HG03103 (cell line): ENCODE measurements around the gene EPHA3.

Experiments
- ATAC-seq: cut with Tn5 transposase; IDR thresholded peaks from one replicate; pipeline ENCODE4 v1.9.1; 2021; ENCODE audit warnings: low read depth; ENCODE audit not compliant: unreplicated experiment

Gene EPHA3

DNA sequence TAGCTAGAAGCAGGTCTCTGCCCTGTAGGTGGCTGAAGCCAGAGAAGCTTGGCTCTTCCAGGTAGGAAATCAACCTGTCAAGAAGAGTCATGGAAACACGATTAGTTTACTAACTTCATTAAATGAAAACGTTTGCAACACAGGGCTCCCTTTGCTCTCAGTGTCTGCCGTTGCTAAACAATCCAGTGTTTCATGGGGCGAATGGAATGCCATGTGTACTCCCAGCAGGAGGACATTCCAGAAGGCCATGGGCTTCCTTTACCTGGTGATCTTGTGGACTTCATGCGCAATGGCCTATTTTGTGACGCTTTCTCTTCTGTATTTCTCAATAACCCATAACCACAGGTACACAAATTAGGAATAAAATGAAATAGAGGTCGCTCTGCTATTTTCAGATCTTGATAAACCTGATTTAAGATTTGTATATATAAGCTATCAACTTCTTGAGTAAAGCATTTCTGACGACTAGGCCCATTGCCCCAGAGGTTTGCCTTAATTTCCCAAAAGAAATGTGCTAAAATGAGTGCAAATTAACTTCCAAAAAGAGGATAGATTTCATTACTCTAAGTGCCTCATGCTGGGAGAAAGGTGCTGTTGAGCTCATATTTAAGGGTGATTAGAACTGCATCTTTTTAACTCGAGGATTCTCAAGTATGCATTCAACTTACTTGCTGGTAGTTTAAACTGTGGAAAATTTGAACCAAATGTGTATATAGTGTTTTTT, 171.0 kb downstream of the EPHA3 start:
- ATAC-seq = no peak

DNA sequence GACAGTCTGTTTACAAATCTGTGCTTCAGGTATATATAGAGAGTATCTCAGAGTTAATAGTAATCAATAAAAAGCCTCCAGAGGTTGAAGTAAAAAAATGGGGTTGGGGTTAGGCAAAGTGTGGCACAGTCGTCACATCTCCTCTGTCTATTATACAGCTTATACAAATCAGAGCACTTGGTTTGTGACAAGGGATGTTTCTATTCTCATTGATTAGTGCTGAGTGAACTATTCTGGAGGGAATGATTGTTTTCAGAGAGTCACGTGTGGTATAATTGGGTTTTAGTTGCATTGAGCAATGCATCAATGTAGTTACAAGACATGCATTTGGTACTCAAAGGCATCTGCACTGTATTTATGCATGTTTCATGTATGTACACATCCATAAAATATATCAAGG, 172.9 kb downstream of the EPHA3 start:
- no peak for ATAC-seq

DNA sequence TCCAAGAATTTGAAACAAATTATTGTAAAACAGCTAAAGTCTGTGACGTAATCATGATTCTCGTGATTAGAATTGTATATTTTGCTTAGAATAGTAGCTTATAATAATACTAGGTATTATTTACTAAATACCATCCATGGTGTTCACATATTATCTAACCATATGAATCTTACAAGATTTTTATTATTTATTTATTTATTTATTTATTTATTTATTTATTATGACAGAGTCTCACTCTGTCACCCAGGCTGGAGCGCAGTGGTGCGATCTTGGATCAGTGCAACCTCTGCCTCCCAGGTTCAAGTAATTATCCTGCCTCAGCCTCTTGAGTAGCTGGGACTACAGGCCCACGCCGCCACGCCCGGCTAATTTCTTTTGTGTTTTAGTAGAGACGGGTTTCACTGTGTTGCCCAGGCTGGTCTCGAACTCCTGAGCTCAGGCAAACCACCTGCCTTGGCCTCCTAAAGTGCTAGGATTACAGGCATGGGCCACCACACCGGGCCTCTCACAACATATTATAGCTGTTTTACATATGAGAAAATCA, 173.5 kb downstream of the EPHA3 start:
- no peak for ATAC-seq

DNA sequence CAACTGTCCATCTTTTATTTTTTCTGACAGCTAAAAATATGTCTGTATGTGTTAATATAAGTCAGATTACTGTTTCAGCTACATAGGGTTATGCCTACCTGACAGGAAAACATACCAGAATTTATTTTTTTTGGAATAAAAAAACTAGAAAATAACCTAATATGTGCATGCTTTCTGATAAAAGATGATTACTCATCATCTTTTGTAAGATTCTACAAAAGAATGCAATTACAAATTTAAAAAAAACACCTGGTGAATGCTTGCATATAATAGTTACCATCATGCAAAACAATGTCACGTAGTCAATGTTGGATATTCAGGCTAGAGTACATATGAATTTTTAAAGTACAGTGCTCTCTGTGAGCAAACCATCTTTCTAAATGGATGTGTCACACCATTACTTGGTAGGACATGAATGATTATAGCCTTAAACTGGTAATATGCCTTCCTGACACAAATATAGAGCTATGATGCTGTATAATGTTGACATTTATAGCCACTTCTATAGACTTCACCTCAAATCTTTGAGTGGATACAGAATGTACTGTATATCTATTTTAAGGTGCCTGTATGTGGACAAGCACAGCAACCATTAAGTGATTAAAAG, 180.6 kb downstream of the EPHA3 start:
- ATAC-seq = no peak

DNA sequence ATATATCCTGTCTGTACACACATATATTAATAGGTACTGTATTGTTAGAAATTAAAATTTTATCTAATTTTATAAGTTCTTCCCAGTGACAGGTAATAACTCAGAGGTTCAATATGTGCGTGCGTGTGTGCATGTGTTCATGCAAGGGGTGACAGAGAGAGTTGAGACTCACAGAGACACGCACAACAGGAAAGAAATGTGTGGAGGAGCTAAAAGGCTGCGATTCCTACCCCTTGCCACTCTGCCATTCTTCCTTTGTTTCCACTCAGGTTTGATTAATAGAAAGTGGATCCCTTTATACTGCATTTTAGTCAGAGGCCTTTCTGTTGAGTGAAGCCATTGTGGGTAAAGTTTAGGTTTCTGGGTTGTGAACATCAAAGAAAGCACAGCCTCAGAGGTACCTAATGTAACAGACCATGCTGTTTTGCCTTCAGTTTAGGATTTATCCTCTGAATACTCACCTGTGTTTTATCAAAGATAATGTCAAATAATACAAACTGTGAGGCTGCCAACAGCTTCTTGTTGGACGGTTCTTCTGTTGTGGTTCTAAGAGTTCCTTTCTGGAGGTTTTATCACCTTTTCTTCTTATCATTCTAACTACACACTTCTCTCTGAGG, 182.3 kb downstream of the EPHA3 start:
- ATAC-seq = no peak

DNA sequence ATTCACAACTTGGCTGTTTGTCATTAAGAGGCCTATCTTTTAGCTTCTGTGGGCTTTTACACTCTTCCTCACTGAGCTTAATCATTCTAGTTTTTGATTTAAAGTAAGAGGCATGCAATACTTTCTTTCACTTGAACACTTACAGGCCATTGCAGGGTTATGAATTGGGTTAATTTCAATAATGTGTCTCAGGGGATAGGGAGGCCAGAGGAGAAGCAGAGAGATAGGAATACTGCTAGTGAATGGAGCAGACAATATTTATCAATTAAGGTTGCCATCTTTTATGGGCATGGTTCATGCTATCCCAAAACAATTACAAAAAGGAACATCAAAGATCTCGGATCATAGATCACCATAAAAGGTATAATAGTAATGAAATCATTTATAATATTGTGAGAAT, 189.8 kb downstream of the EPHA3 start:
- ATAC-seq = no peak

DNA sequence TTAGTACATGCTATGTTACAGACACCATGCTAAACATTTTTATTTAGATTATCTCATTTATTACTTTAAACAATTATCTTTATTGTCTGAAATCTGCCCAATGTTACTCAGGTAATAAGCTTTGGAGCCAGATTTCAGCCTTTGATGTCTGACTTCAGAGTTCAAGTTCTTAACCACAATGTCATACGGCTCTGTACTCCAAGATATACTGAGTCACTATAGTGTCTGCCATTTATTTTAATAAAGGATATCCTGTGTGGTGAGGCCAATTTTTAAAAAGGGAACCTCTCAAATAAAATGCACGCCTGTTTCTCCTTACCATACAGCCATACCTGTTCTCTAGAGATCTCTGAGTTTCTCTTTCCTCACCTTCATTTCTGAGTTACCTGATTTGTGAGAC, 193.1 kb downstream of the EPHA3 start:
- ATAC-seq = no peak

DNA sequence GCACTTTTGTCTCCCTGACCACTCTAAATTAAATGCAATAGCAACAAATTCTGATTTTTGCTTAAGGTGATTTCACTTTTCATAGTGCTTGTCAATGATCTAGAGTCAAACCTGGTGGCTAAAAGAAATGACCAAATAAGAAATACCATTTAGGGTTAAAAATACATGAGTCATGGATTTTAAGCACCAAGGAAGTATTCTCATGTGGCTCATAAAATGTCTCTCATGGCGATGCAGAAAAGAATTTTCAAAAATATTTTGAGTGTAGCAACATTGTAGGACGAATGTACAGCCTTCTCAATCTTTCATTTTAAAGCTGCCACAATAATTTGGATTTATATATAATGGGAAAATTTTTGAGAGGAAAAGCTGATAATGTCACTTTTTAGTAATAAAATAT, 193.6 kb downstream of the EPHA3 start:
- ATAC-seq = no peak

DNA sequence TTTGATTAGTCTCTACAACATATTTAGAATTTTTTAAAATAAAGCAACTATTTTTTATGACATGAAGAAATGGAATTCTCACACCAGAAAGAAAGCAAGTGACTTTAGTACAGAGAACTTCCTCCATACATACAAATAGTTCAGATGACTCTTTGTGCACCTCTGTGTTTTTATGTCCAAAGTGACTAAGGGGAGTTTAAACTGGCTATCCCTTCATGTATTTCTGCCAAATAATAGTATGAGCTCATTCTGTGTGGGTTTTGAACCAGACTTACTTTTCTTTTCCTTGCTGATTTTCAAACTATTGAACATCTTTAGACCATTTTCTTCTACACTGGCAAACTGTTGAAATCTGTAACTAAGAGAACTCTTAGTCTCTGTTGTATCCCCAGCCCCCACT, 196.3 kb downstream of the EPHA3 start:
- no peak for ATAC-seq

DNA sequence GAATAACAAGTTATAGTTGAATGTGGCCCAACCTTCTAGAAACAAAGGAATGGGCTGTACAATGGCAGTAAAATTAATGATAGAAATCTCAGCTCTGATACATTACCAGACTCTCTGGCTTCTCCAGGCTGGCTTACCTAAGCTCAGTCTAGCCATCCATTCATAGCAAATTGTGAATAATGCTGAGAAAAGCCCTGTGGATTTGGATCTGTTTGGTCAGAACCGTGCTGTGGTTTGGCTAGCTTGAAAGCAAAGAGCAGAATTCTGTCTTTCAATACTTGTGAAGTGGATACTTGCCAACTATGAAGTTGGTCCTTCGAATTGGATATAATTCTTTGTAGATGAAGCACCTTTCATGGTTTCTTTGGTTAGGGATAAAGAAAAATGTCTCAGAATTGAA, 199.1 kb downstream of the EPHA3 start:
- no peak for ATAC-seq

DNA sequence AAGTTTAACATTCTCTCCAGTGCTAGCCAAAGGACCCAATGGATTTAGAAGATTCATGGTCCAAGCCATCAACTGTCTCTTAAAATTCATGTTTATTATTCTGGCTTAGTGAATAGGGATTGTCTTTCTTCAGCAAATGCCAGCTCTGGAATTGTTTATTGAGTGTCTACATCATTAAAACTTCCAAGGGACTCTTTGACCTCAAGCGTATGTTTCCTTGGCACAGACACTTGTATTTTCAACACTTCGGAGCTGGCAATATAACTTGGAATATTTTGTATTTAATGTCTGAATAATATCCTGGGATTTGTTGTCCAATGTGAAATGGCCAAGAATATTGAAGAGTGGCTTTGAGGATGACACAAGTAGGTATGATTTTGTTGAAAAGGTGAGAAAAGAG, 204.2 kb downstream of the EPHA3 start:
- no peak for ATAC-seq

DNA sequence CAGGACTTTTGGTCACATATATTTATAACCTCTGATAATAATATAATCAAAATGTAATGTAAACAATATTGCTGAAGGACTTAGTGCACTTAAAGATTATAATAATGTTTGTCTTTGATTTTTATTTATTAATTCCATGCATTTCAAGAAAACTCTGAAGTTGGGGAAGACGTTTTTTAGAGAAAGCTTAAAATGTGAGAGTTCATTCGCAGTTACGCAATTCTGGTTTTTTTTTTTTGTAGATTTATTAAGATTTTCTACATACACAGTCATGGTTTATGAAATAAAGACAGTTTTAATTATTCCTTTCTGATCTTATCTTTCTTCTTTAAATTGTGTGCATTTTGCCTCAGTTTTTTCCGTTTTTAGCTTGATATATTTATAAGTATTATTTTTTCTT, 204.7 kb downstream of the EPHA3 start:
- ATAC-seq = no peak

DNA sequence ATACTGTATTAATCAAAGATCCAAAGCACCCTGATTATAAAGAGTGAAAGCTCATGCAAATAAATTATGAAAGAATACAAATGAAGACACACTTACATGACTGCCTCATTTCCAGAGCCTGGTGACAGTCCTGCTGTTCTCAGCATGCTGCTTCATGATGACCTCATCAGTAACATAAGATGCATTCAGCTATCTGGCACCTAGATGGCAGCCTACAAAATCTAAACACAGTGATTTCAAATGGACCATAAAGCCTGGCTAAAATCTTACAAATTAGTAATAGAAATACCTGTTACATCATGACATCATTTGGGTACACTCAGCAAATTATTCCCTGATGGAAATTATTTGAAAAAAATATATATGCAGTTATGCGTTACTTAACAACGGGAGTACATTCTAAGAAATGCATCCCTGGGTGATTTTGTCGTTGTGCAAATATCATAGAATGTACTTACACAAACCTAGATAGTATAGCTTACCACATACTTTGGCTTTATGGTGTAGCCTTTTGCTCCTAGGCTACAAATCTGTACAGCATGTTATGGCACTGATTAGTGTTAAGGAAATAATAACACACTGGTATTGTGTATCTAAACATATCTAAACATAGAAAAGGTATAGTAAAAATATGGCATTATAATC, 207.2 kb downstream of the EPHA3 start:
- no peak for ATAC-seq

DNA sequence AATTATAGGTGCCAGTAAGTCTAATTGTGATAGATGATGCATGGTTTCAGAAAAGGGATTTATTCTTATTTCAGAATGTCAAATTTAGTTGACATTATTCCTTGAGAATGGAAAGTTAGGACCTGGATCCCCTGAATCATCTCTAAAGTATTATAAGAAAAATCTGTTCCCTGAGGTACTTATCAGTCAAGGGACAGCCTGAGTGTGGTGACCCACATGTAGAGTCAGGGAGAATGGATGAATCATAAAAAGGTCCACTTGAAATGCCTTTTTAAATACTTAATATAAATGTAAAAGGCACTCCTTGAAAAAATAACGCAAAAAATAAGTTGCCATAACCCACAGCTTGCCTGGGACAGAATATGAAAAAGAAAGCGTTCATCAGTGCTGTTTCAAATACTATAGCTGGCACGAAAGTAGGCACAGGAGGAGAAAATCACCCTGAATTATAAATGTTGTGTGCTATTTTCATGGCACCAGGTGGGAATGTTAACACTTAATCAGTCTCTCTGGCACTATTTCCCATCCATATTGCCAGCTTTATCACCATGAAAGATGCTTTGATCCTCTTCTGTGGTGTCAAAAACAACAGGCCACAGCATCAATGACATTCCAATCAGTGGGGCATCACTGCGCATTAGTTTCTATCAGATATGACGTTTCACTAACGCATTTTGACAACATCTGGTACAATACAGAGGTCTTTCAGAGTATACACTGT, 208.5 kb downstream of the EPHA3 start:
- no peak for ATAC-seq

DNA sequence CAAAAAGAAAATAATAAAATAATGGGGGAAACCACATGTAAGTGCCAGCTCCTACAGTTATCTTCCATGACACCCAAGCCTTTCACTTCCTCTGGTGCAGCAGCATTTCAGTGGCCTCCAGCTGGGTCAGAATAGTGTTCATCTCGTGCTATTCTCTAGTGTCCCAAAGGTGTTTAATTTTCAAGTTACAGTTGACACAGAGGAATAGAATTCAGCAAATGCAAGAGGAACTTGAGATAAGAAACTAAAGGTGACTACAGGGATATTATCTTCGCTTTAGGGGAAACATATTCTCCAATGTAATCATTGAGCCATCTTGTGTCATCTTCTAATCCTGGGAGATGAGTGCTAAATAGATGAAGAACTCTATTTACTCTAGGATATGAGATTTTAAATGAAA, 212.8 kb downstream of the EPHA3 start:
- ATAC-seq = no peak

DNA sequence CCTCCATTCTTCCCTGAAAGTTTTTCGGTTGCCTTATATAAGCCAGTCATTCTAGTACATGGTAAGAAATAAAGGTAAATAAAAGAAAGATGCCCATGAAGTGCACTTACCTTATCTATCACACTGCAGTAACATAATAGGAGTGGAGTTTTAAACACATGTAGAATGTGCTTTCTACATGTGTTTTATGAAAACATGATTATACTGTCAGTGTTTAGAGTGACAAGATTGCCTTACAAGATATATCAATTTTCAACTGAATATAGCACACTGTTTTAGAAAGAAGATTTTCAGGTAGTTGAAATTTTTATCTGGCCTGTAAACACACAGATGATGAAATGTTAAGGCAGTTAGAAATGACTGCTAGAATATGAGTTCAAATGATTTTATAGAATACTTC, 219.6 kb downstream of the EPHA3 start:
- ATAC-seq = no peak

DNA sequence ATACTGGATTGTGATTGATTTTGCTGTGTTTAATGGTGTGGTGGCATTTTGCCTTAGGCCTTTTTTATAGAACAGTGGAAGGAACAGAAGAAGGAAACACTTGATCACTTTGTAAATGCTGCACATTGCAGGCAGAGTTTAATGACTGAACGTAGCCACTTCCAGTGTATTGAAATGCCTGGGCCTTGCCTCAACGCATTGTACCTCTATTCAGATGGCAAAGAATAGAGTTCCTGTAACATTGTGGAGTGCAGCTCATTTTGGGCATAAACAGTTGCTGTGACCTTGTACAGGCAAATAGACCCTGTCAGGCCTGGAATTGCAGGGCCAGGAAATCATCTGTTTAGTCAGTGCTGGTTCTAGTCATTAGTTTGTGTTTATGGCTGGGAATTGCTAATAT, 225.0 kb downstream of the EPHA3 start:
- ATAC-seq = no peak

DNA sequence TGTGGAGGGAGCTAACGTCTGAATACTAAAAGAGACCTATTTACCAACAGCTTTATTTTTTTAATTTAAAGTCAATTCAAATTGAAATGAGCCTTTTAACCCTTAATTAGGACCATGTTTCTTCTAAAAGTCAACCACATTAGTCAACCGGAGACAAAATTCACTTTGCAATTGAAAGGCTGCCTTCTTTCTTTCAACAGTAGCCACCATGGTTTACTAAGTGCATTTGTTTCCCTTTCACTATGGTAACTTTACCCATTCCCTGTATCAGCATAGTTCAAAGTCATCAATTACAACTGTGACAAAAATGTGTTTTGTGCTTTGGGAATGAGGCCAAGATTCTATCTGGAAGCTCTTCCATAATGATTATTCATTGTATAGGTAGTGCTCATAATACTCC, 225.4 kb downstream of the EPHA3 start:
- ATAC-seq = no peak

DNA sequence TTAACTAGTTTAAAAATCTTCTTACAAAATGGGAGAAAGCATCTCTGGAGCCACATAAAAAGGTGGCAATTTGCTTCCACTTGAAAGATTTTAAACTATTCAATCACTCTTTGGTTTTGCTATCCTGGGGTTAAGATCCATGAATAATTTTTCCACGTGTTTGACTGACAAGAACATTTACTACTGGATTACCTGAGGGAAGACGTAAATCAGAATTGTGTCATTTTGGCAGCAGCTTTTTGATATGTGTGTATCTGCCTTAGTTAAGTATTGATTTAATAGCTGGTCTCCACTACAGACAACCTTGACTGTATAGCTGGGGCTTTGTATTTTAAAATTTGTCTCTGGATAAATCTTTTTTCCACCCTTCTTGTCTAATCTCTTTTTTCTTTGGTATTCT, 228.3 kb downstream of the EPHA3 start:
- ATAC-seq = no peak

DNA sequence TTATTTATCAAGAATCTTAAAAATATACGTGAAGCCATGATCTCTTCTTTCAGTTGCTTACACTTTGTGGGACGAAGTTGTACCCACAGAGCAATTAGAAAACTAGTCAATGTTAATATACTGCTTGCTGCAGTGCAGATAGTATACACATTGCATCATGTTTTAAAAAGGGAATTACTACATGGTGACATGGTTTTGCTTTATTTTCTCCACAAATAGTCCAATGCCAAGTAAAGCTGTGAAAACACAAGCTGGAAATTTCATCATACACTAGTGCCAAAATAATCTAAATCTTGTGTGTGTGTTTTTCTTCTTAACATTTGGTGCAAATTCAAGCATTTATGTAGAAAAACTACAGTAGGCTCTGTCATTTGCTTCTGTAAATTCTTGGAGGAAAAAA, 233.0 kb downstream of the EPHA3 start:
- no peak for ATAC-seq

DNA sequence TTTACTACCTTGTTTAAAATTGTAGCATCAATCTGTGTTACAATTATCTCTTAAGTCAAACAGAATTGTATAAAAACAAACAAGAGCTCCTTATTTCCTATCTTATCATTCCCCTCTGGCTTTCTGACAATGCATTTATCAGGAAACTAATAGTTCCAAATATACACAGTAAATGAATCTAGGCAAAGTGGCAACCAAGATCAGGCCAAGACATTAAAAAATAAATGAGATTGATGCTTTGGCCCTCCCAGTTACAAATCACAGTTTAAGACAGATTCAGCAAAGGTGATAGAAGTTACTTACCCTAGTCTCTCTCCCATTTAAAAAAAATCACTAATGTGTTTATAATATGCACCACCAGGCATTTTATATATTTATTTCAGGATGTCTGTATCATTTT, 236.7 kb downstream of the EPHA3 start:
- no peak for ATAC-seq
